Esophagus muscularis mucosa (tissue), 3 donors: ENCODE results near the gene OR5AK2.

Experiments used
- CTCF ChIP-seq, 3 experiments: fragments of 200-600 bp in 2 of 3; fragments of 450-650 bp in 1 of 3; sonication (generic) in 2 of 3; IDR thresholded peaks; one replicate each; pipeline ENCODE4 v1.5.1; 2017 to 2019; ENCODE audit warnings: antibody characterized with exemption in 3 of 3, mild to moderate bottlenecking in 2 of 3, moderate library complexity in 1 of 3
- POLR2A ChIP-seq: fragments of 450-650 bp; IDR thresholded peaks from one replicate; pipeline ENCODE4 v1.6.1; 2017; ENCODE audit warnings: antibody characterized with exemption, moderate library complexity, mild to moderate bottlenecking, low read depth

- no peak for TF ChIP-seq CTCF (IDR thresholded peaks at IDR 0.05)
- no peak for TF ChIP-seq POLR2A
Observed at GRCh38 chr11:56968524-56968923, 20.2 kb upstream of the OR5AK2 start.
